ENCODE measurements around the gene EGFR. TPM values are rescaled to one million over a fixed set of nuclear protein-coding genes. Genes with fewer than 3 reads are reported as not detected.

The EGFR gene
- polyA plus RNA-seq, 1 donor from 2014 or later: 0.22 TPM

GRCh38 chr7:55178863-55179773 lies 160.3 kb downstream of the EGFR start:
- Histone ChIP-seq H3K27ac (ENCODE audit: low read length) (no peak overlapping the region), H2AFZ (ENCODE audit: low read depth, low read length) (no peak overlapping the region), H3K79me2 (replicated peaks; ENCODE audit: insufficient read depth, low read length) (no peaks in the 10 kb centered on the region), H3K27me3 (ENCODE audit: insufficient read depth, low read depth, low read length) (no peaks in the 10 kb centered on the region), H3K4me2 (ENCODE audit: low read length) (no peak overlapping the region), H3K36me3 (ENCODE audit: insufficient read depth, low read length) (no peaks in the 10 kb centered on the region), H3K9ac (ENCODE audit: low read length) (no peak overlapping the region), H3K9me2 (ENCODE audit: insufficient read depth, low read length) (no peaks in the 10 kb centered on the region), H3F3A (ENCODE audit: insufficient read depth, low read length, poor library complexity, severe bottlenecking) (no peaks in the 10 kb centered on the region), H3K9me3 (ENCODE audit: low read length) (no peaks in the 10 kb centered on the region), H4K20me1 (ENCODE audit: insufficient read depth) (no peaks in the 10 kb centered on the region), H3K4me3 (ENCODE audit: low read length) (no peak overlapping the region)
- TF ChIP-seq POLR2AphosphoS5 (IDR thresholded peaks at IDR 0.05): no peak
- TF ChIP-seq RAD21 (conservative IDR thresholded peaks at IDR 0.05): no peak
- no peak for TF ChIP-seq REST (IDR thresholded peaks at IDR 0.05; ENCODE audit: borderline replicate concordance)
- no peak for TF ChIP-seq TAF1 (IDR thresholded peaks at IDR 0.05; ENCODE audit: low read depth)
- TF ChIP-seq EZH2 (IDR thresholded peaks at IDR 0.05; ENCODE audit: borderline replicate concordance, insufficient read depth, low read length, poor library complexity, severe bottlenecking): no peak

- no peaks in the 10 kb centered on the region for H3K79me2 ChIP-seq (replicated peaks; ENCODE audit: insufficient read depth, low read length)
- H3K27ac ChIP-seq (ENCODE audit: low read length): no peak overlapping the region
- H3K9me3 ChIP-seq (ENCODE audit: low read length): no peaks in the 10 kb centered on the region
- no peaks in the 10 kb centered on the region for H4K20me1 ChIP-seq (ENCODE audit: insufficient read depth)
- H3K9ac ChIP-seq (ENCODE audit: low read length): no peak overlapping the region
- H3K9me2 ChIP-seq (ENCODE audit: insufficient read depth, low read length): no peaks in the 10 kb centered on the region
- H3K36me3 ChIP-seq (ENCODE audit: insufficient read depth, low read length): no peaks in the 10 kb centered on the region
- H3K4me2 ChIP-seq (ENCODE audit: low read length): no peak overlapping the region
- no peaks in the 10 kb centered on the region for H3F3A ChIP-seq (ENCODE audit: insufficient read depth, low read length, poor library complexity, severe bottlenecking)
- no peaks in the 10 kb centered on the region for H3K27me3 ChIP-seq (ENCODE audit: insufficient read depth, low read depth, low read length)
- H2AFZ ChIP-seq (ENCODE audit: low read depth, low read length): no peak overlapping the region
- no peak overlapping the region for H3K4me3 ChIP-seq (ENCODE audit: low read length)
- TF ChIP-seq TAF1 (IDR thresholded peaks at IDR 0.05; ENCODE audit: low read depth) (no peak), EZH2 (IDR thresholded peaks at IDR 0.05; ENCODE audit: borderline replicate concordance, insufficient read depth, low read length, poor library complexity, severe bottlenecking) (no peak), POLR2AphosphoS5 (IDR thresholded peaks at IDR 0.05) (no peak), MXI1 (conservative IDR thresholded peaks at IDR 0.05; ENCODE audit: poor library complexity, severe bottlenecking) (no peak), REST (IDR thresholded peaks at IDR 0.05; ENCODE audit: borderline replicate concordance) (no peak), RAD21 (conservative IDR thresholded peaks at IDR 0.05) (no peak), SMC3 (conservative IDR thresholded peaks at IDR 0.05; ENCODE audit: poor library complexity) (no peak), EP300 (conservative IDR thresholded peaks at IDR 0.05; ENCODE audit: poor library complexity, severe bottlenecking) (no peak)
- TF ChIP-seq, protein P1, sequence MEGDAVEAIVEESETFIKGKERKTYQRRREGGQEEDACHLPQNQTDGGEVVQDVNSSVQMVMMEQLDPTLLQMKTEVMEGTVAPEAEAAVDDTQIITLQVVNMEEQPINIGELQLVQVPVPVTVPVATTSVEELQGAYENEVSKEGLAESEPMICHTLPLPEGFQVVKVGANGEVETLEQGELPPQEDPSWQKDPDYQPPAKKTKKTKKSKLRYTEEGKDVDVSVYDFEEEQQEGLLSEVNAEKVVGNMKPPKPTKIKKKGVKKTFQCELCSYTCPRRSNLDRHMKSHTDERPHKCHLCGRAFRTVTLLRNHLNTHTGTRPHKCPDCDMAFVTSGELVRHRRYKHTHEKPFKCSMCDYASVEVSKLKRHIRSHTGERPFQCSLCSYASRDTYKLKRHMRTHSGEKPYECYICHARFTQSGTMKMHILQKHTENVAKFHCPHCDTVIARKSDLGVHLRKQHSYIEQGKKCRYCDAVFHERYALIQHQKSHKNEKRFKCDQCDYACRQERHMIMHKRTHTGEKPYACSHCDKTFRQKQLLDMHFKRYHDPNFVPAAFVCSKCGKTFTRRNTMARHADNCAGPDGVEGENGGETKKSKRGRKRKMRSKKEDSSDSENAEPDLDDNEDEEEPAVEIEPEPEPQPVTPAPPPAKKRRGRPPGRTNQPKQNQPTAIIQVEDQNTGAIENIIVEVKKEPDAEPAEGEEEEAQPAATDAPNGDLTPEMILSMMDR (IDR thresholded peaks at IDR 0.05; ENCODE audit: poor library complexity, severe bottlenecking): no peak
Observed at GRCh38 chr7:55179931-55180682, 161.3 kb downstream of the EGFR start.

Data from neural cell (in vitro differentiated cells).